Measurements from ENCODE around the gene ARFGAP1.
"Not testable (repeated sequence)": the region's sequence is repeated elsewhere in the genome, so short reads cannot be mapped to it uniquely, and the experiment has no call there.

Gene ARFGAP1

GRCh38 chr20:63322146-63322932 is 49.7 kb downstream of the ARFGAP1 start:
- no peak for DNase-seq

DNA sequence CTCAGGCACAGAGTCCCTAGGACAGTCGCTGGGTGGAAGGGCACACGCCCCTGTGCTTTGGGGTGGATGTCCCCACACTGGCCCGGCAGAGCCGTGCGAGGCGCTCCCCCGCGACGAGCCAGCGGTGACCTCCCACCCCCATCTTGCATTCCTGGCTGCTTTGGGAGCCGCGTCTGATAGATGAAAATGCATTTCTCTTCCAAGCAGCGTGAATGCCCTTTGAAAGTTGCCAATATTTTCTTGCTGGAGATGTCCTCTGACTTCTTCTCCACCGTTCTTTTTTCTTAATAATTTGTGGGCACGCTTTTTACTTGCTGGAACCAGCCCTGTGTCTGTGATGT is 50.3 kb downstream of the ARFGAP1 start:
- no peak for DNase-seq

GRCh38 chr20:63323357-63323981 is 50.9 kb downstream of the ARFGAP1 start:
- DNase-seq = no peak

GRCh38 chr20:63325021-63325471 is 52.4 kb downstream of the ARFGAP1 start:
- DNase-seq = no peak

GRCh38 chr20:63325554-63326313 is 53.1 kb downstream of the ARFGAP1 start:
- DNase-seq = no peak

DNA sequence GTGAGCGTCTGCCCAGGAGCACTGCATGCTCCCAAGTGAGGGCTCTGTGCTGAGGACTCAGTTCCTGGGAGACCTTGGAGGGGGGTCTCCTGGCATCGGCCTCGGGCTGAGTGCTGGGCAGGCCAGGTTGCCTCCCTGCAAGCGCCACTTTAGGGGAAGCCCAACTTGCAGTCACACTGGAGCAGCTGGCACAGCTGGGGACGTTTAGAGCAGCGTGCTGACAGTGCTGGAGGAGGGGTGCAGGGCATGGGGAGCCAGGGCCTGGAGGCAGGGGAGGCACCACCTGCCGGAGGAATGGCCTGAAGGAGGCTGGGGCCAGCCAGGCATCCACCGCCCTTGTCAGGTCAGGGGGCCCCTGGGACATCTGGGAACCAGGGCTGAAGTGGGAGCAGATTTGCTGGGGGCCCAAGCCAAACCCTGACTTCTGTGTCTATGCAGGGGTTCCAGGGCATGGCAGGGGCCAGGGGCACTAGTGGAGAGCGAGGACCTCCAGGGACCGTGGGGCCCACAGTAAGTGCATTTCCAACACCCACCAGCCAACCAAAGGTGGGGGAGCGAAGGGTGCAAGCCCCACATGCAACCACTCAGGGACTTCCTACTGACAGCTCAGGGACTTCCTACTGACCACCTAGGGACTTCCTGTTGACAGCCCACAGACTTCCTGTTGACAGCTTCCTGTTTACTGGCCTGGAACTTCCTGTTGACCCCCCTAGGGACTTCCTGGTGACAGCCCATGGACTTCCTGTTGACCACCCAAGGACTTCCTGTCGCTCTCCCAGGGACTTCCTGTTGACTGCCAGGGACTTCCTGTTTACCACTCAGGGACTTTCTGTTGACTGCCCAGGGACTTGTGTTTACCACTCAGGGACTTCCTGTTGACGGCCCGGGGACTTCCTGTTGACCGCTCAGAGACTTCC is 54.0 kb downstream of the ARFGAP1 start:
- DNase-seq = peak in 1 of 2 donors; percentile 20

- DNase-seq = no peak
Observed at GRCh38 chr20:63327231-63327745, 54.7 kb downstream of the ARFGAP1 start.

GRCh38 chr20:63328026-63328700 is 55.5 kb downstream of the ARFGAP1 start:
- DNase-seq = no peak

GRCh38 chr20:63328718-63329275 is 56.2 kb downstream of the ARFGAP1 start:
- no peak for DNase-seq

DNA sequence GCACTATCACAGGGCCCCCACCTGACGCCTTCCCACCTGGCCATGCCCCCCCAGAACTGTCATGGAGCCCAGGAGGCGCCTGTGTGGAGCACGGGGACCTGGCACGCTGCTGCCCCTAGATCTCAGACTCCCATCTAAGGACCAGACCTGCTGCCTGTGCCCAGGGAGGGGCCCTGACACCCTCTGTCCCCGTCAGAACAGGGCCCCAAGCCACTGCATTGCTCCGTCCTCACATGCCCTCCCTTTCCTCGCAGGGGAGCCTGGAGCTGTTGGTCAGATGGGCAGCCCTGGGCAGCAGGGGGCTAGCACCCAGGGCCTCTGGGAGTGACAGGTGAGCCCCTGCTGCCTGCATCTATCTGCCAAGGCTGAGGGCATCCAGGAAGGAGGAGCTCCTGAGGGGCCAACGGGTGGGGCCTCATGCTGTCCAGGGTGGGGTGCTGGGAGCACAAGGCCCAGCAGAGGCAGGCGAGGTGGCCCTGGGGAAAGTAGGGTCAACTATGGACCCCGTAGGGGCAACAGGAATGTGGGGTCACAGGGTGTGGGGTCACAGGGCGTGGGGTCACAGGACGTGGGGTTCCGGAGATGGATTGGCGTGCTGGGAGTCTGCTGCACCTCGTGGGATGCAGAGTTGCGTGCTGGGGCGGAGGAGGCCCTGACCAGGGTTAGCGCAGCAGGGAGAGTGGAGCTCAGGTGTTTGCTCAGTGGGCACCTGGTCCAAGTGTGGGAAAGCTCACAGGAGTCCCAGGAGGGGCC is 56.9 kb downstream of the ARFGAP1 start:
- no peak for DNase-seq

DNA sequence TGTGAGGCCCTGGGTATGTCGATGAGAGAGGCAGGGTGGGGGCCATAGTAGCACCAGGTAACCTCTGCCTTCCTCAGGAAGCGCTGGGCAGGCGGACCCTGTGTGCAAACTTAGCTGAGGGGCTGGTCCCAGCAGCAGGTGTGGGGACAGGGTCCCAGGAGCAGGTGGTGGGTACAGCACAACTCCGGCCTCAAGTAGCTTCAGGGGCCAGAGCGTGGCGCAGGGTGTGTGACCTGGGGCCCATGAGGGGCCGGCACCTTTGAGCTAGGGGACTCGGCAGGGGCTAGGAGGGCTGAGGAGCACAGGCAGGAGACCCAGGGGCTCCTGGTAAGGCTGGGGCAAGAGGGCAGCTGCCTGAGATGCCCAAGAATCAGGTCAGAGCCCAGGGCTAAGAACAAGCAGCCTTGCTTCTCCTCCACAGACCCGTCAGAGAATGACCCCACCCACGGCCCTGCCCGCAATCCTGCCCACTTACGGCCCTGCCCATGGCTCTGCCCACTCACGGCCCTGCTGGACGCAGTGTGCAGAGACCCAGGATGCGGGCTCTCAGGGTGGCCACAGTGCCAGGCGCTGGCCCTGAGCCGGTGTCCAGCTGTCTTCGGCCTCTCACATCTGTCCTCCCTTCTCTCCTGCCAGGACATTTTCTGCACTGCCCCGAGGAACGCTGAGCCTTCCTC is 57.6 kb downstream of the ARFGAP1 start:
- DNase-seq = no peak

- no peak for DNase-seq
Observed at GRCh38 chr20:63330940-63331339, 58.3 kb downstream of the ARFGAP1 start.

- DNase-seq = no peak
Observed at GRCh38 chr20:63331741-63332400, 59.3 kb downstream of the ARFGAP1 start.

DNA sequence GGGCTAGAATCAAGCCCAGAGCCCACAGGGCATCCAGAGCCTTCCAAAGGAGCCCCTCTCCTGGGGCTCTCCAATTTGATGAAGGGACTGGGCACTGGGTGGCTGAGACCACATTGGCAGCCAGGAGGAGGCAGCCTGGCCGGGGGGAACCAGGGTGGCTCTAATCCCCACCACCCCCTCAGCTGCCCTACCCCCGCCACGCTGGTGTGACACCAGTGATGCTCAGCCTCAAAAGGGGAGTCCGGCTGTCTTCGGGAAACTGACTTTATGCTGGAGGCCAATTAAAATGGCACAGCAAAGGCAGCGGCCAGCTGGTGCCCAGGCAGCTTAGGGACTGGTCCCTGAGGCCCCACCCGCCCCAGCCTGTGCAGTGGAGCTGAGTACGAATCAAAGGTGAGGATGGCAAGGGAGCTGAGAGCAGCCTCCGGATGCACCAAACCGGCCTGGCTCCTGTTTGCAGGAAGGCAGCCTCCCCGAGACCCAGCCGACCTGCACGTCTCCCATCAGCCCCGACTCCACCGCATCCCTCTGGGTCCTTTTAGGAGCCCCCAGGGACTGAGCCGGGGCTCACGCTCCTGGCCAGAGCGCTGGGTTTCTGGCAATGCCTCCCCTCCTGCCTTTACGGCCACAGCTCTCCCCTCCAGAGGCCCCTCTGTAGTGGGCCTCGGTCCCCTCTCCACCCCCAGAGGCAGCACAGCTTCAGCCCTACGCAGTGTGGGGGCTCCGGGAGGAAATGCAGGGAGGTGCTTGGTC is 60.1 kb downstream of the ARFGAP1 start:
- no peak for DNase-seq

DNA sequence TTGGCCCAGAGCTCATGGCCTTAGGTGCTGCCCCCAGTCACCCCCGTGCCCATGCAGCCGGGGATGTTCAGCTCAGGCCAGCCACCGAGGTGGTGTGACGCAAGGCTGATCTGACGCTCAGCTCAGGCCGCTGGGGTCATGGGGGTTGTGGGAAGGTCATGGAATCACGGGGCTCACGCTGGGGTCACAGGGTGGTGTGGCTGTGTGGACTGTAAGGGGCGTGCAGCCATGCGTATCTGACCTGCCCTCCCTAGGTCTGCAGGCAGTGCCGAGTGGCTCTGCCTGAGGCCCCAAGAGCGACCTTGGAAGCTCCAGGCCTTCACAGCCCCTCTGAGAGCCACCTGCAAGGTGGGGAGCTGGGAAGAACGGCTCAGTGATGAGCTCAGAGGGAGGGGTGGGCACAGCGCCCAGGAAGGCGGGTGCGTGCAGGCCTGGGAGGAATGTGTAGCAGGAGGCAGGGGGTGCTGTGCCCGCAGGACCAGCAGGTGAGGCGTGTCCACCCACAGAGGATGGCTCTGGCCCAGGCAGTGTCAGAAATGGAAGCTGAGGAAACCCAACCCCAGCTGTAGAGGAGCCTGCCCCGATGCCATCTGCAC is 60.7 kb downstream of the ARFGAP1 start:
- DNase-seq = no peak

GRCh38 chr20:63334356-63334755 is 61.7 kb downstream of the ARFGAP1 start:
- no peak for DNase-seq

DNA sequence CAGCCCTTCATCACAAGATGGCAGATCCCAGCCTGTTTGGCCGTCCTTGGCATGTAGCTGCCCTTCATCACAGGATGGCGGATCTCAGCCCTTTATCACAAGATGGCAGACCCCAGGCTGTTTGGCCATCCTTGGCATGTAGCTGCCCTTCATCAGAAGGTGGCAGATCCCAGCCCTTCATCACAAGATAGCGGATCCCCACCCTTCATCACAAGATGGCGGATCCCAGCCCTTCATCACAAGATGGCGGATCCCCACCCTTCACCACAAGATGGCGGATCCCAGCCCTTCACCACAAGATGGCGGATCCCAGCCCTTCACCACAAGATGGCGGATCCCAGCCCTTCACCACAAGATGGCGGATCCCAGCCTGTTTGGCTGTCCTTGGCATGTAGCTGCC is 62.4 kb downstream of the ARFGAP1 start:
- not testable (repeated sequence) for DNase-seq

GRCh38 chr20:63335711-63336110 is 63.1 kb downstream of the ARFGAP1 start:
- DNase-seq = no peak

All from CD4-positive, alpha-beta T cell treated with Interleukin-1 beta for 1 hour (primary cell).